ENCODE results near the gene GPR27. TPM values are rescaled to one million over a fixed set of nuclear protein-coding genes. Genes with fewer than 3 reads are reported as not detected.

GPR27 gene
- total RNA-seq, 1 experiment from 2014 or later = 15.5 TPM

DNA sequence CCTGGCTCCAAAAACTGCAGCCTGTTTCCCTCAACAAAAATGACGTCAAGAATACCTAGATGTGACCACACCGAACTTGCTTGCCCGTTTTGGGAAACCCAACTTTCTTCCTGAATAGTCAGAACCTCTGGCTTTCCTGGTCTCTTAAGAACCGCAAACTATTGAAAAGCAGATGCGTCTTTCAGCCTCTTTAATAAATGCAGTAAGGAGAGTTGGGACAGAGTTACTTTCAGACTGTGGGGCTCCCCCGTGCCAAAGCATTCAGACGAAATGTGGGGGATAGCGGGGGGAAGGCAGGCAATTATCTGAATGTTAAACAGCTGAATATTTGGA lies 32.5 kb downstream of the GPR27 start:
- Mint-ChIP-seq H3K4me3 (peak overlapping the region; percentile 67 to 82; a peak in 4 of 5 replicates), H3K27me3 (ENCODE audit: low read depth) (peaks cover 61% of the 10 kb centered on the region), H3K36me3 (ENCODE audit: insufficient read depth in 1 of 3, low read depth in 3 of 3) (no peaks in the 10 kb centered on the region), H3K4me1 (peaks cover 22 to 30% of the 10 kb centered on the region in 2 experiments), H3K27ac (no peak overlapping the region), H3K9me3 (no peaks in the 10 kb centered on the region; a peak in 1 of 5 replicates)
- H3K18ac ChIP-seq (ENCODE audit: insufficient read length, low read depth, low read length) = no peak overlapping the region
- H3K23ac ChIP-seq (ENCODE audit: insufficient read length, low read depth, low read length) = no peak overlapping the region
- H3K27me3 ChIP-seq (ENCODE audit: insufficient read depth, low read length) = peaks cover 23% of the 10 kb centered on the region
- H2AK5ac ChIP-seq (ENCODE audit: insufficient read length, low read length) = no peak overlapping the region
- H2BK120ac ChIP-seq (ENCODE audit: low read depth, low read length, poor library complexity, severe bottlenecking) = no peak overlapping the region
- H4K91ac ChIP-seq (ENCODE audit: insufficient read length, low read depth, low read length) = no peak overlapping the region
- H4K20me1 ChIP-seq (ENCODE audit: control insufficient read depth, insufficient read depth, insufficient read length) = no peaks in the 10 kb centered on the region
- H2AFZ ChIP-seq (ENCODE audit: low read length) = no peak overlapping the region
- peak overlapping the region; percentile 22 for H3K4me2 ChIP-seq (ENCODE audit: insufficient read depth, insufficient read length, low read length)
- H3K4ac ChIP-seq (ENCODE audit: low read depth, low read length) = no peak overlapping the region
- no peak overlapping the region for H4K8ac ChIP-seq (replicated peaks; ENCODE audit: insufficient read length, low read depth, low read length)
- H3K56ac ChIP-seq (ENCODE audit: insufficient read length, low read depth, low read length) = no peak overlapping the region
- no peak for DNase-seq
- no peak overlapping the region for H4K5ac ChIP-seq (ENCODE audit: insufficient read length, low read depth, low read length)
- no peaks in the 10 kb centered on the region for H3K9me3 ChIP-seq (ENCODE audit: control insufficient read depth, low read depth, low read length)
- WGBS (ENCODE audit: extremely low coverage, insufficient read length, low lambda C conversion rate) = no CpG with 5 or more reads among the region's 8 CpGs
- H3T11ph ChIP-seq (ENCODE audit: low read length) = no peak overlapping the region
- no peak overlapping the region for H2BK20ac ChIP-seq (ENCODE audit: low read depth, low read length, poor library complexity, severe bottlenecking)
- no peaks in the 10 kb centered on the region for H3K79me1 ChIP-seq (ENCODE audit: insufficient read depth, low read depth, low read length, poor library complexity, severe bottlenecking)
- H2BK15ac ChIP-seq (ENCODE audit: low read depth, low read length) = no peak overlapping the region
- no peak overlapping the region for H3K9ac ChIP-seq (ENCODE audit: extremely low read depth, insufficient read length, low read length)
- H3K27ac ChIP-seq (ENCODE audit: insufficient read length, low read depth, low read length) = no peak overlapping the region
- no peak overlapping the region for H2BK12ac ChIP-seq (ENCODE audit: insufficient read length, low read depth, low read length)
- H3K4me1 ChIP-seq (ENCODE audit: insufficient read depth, low read length) = no peaks in the 10 kb centered on the region; the same call in 1 of the 2 replicates
- no peaks in the 10 kb centered on the region for H3K79me2 ChIP-seq (ENCODE audit: insufficient read depth, low read length)
- H3K14ac ChIP-seq (ENCODE audit: insufficient read depth, low read length) = no peak overlapping the region
- TF ChIP-seq, protein P1, sequence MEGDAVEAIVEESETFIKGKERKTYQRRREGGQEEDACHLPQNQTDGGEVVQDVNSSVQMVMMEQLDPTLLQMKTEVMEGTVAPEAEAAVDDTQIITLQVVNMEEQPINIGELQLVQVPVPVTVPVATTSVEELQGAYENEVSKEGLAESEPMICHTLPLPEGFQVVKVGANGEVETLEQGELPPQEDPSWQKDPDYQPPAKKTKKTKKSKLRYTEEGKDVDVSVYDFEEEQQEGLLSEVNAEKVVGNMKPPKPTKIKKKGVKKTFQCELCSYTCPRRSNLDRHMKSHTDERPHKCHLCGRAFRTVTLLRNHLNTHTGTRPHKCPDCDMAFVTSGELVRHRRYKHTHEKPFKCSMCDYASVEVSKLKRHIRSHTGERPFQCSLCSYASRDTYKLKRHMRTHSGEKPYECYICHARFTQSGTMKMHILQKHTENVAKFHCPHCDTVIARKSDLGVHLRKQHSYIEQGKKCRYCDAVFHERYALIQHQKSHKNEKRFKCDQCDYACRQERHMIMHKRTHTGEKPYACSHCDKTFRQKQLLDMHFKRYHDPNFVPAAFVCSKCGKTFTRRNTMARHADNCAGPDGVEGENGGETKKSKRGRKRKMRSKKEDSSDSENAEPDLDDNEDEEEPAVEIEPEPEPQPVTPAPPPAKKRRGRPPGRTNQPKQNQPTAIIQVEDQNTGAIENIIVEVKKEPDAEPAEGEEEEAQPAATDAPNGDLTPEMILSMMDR (conservative IDR thresholded peaks at IDR 0.05) = no peak
- no peaks in the 10 kb centered on the region for H3K23me2 ChIP-seq (ENCODE audit: insufficient read length, low read depth, low read length, poor library complexity, severe bottlenecking)
- H2BK5ac ChIP-seq (ENCODE audit: insufficient read length, low read length) = no peak overlapping the region

Measured in H9 (cell line).